Heart left ventricle (tissue), 16 donors: Measurements from ENCODE around the gene PTPN7. TPM values are rescaled to one million over a fixed set of nuclear protein-coding genes. Genes with fewer than 3 reads are reported as not detected.

Experiments
- ATAC-seq, 4 donors: fragments of 200-7000 bp; cut with Tn5 transposase; one replicate each; pipeline ENCODE4 v1.9.1; 2020 to 2022; ENCODE audit warnings: moderate library complexity in 4 of 4, mild to moderate bottlenecking in 3 of 4, moderate number of reproducible peaks in 1 of 4
- DNase-seq, 5 donors: peaks; one replicate each; pipeline ENCODE4 v3.0.0-alpha.2; 2020
- H3K27ac ChIP-seq, 12 donors: fragments of 200-600 bp; sonication (generic) in 4 of 12; one replicate each; pipeline versions ENCODE4 v1.5.0 to v1.8.0; 2016 to 2022; ENCODE audit warnings: mild to moderate bottlenecking in 2 of 12
- H3K27me3 ChIP-seq, 9 donors: fragments of 200-600 bp; sonication (generic) in 2 of 9; one replicate each; pipeline versions ENCODE4 v1.5.1 to v1.8.0; 2016 to 2022; ENCODE audit warnings: mild to moderate bottlenecking in 3 of 9
- H3K36me3 ChIP-seq, 9 donors: fragments of 200-600 bp; sonication (generic) in 2 of 9; one replicate each; pipeline versions ENCODE4 v1.5.0 to v1.8.0; 2018 to 2022; ENCODE audit warnings: mild to moderate bottlenecking in 2 of 9
- H3K4me1 ChIP-seq, 12 donors: fragments of 200-600 bp; sonication (generic) in 4 of 12; one replicate each; pipeline versions ENCODE4 v1.5.0 to v1.8.0; 2016 to 2022; ENCODE audit warnings: mild to moderate bottlenecking in 3 of 12
- H3K4me3 ChIP-seq, 12 donors: fragments of 200-600 bp; sonication (generic) in 4 of 12; one replicate each; pipeline versions ENCODE4 v1.5.0 to v1.8.0; 2017 to 2022; ENCODE audit warnings: mild to moderate bottlenecking in 9 of 12, moderate library complexity in 4 of 12
- H3K9me3 ChIP-seq, 12 donors: fragments of 200-600 bp; sonication (generic) in 4 of 12; one replicate each; pipeline versions ENCODE4 v1.5.0 to v1.8.0; 2016 to 2022; ENCODE audit warnings: mild to moderate bottlenecking in 1 of 12
- CTCF ChIP-seq, 12 donors: fragments of 200-600 bp; sonication (generic) in 4 of 12; IDR thresholded peaks; one replicate each; pipeline versions ENCODE4 v1.5.0 to v1.8.0; 2018 to 2022; ENCODE audit warnings: antibody characterized with exemption in 12 of 12, mild to moderate bottlenecking in 5 of 12
- POLR2A ChIP-seq, 2 donors: fragments of 450-650 bp; IDR thresholded peaks; one replicate each; pipeline ENCODE4 v1.6.1; 2017; ENCODE audit warnings: antibody characterized with exemption in 2 of 2, mild to moderate bottlenecking in 2 of 2, moderate library complexity in 2 of 2
- WGBS, 4 donors: extraction: QIAGEN DNeasy Blood & Tissue Kit in 2 of 4; methylation state at CpG; one replicate each; pipeline versions ENCODE4 v1.1.5 to v1.1.7; 2013 to 2018; 5-methylcytosine and 5-hydroxymethylcytosine counted together
- intact Hi-C, 10 donors: fragments of 100-400 bp; cut with DNase I; formaldehyde crosslinking; loops; one replicate each; pipeline versions ENCODE4 v1.11.1 to v1.14.2; 2022
- polyA plus RNA-seq, 2 donors: library from polyadenylated mRNA; stranded (reverse); fragments of 200-250 nt; gene quantifications; one replicate each; pipeline ENCODE4 v1.2.3, GENCODE V29; 2013
- total RNA-seq, 9 donors: library from RNA; depleted of rRNA in 2 of 9; stranded (reverse); fragments of >200 nt in 2 of 9; fragmentation: NEBNext Ultra II Directional in 3 of 9; extraction: Animal tissue kit (Norgen Biotek cat#: 25700) in 3 of 9; gene quantifications; one replicate each; pipeline versions ENCODE4 v1.1.0 to v1.2.4, GENCODE V29; 2016 to 2023
- donor health status: ischemic (EF 13 %, LVEDD 7.1; RV severe dilation, severe dysfunction).
- donor health status: healthy with polysubstance abuse.
- donor health status: DM: no; HTN: yes; CAD: no.
- donor health status: DM: no; HTN: no; CAD: no.
- donor health status: ischemic (EF 25% LVEDD 6.9; RV normal size, moderate dysfunction).
- donor health status: ischemic (EF 25% LVEDD 5.7; RV mildly dilated, moderate dysfunction).
- donor health status: healthy.
- donor health status: DM: yes; HTN: yes; CAD: no.
- donor health status: ischemic (EF 35%, LVEDD 5.7; RV mildly dilated, moderate dysfunction).
- donor health status: nonischemic (EF 11% LVEDD 7.7; RV severe dilation, severe dysfunction).
- donor health status: DM: yes; HTN: yes; CAD: no.
- donor health status: PGD.
- donor health status: ischemic (EF 29% LVEDD 5.4; RV normal size, mild dysfunction).
- donor health status: nonischemic (EF 23%, LVEDD 6.1; RV moderate dilation, normal function).

PTPN7 gene
- total and polyA plus RNA-seq, 11 donors: 0.19 to 10.3 (median 0.55) TPM; not detected in 1

GRCh38 chr1:202124142-202124541 lies 36.3 kb downstream of the PTPN7 start:
- no peaks in the 10 kb centered on the region for H3K9me3 ChIP-seq
- ATAC-seq: no peak
- peaks cover 0 to 4% (median 0%) of the 10 kb centered on the region in 12 donors for H3K4me1 ChIP-seq
- H3K27ac ChIP-seq: no peak overlapping the region
- H3K27me3 ChIP-seq: peaks cover 0 to 2% (median 0%) of the 10 kb centered on the region in 9 donors
- TF ChIP-seq POLR2A (IDR thresholded peaks at IDR 0.05) (no peak), CTCF (IDR thresholded peaks at IDR 0.05) (no peak)
- DNase-seq: no peak
- no peak overlapping the region for H3K4me3 ChIP-seq
- WGBS, 4 donors: 71 to 86% (median 73%) methylated on average over 7 of the region's 7 CpGs
- no peaks in the 10 kb centered on the region for H3K36me3 ChIP-seq
- intact Hi-C loops: loop anchor here in 1 of 10 donors (10.0 kb wide), 1 partner anchor 229 kb away; no protein-coding TSS in a partner anchor

GRCh38 chr1:202123336-202123813 lies 37.0 kb downstream of the PTPN7 start:
- no peak overlapping the region for H3K27ac ChIP-seq

DNA sequence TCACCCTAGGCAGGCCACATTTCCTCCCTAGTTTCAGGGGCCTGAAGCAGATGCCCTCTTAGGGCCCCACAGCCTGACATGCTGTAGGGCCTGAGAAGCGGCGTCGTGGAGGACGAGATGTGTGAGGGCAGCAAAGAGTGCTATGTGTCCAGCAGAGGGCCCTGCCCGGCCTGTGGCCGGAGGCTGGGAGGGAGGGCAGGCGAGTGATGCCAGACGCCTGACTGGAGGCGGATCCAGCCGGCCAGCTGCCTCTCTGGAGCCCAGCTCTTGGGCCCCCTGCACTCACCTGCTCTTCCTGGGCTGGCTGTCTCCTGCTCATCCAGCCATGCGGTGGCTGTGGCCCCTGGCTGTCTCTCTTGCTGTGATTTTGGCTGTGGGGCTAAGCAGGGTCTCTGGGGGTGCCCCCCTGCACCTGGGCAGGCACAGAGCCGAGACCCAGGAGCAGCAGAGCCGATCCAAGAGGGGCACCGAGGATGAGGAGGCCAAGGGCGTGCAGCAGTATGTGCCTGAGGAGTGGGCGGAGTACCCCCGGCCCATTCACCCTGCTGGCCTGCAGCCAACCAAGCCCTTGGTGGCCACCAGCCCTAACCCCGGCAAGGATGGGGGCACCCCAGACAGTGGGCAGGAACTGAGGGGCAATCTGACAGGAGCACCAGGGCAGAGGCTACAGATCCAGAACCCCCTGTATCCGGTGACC lies 37.6 kb downstream of the PTPN7 start, which contains the start of gene GPR37L1:
Gene GPR37L1 (plus strand): TSS at position 279 of the 697 bp plus-strand sequence. CDS start 47 bp downstream, at position 326.
- H3K9me3 ChIP-seq: no peaks in the 10 kb centered on the region
- 40 to 54% (median 49%) methylated on average over 16 to 19 of the region's 19 CpGs for WGBS, 4 donors
- TF ChIP-seq CTCF (IDR thresholded peaks at IDR 0.05) (peak in 10 of 12 donors; percentile 14 to 64 (median 41)), POLR2A (IDR thresholded peaks at IDR 0.05) (no peak)
- no peaks in the 10 kb centered on the region for H3K36me3 ChIP-seq
- ATAC-seq (peak; percentile 23 to 77 (median 70)), DNase-seq (peak in 3 of 5 donors; percentile 39 to 69 (median 60))
- H3K27me3 ChIP-seq: peaks cover 0 to 2% (median 0%) of the 10 kb centered on the region in 9 donors
- H3K4me3 ChIP-seq: no peak within 1 kb of the TSS
- intact Hi-C loops: loop anchor here in 1 of 10 donors (10.0 kb wide), 1 partner anchor 228 kb away; no protein-coding TSS in a partner anchor
- peaks cover 0 to 7% (median 0%) of the 10 kb centered on the region in 12 donors for H3K4me1 ChIP-seq
- H3K27ac ChIP-seq: no peak within 1 kb of the TSS

More at GRCh38 chr1:202123336-202123813, 37.0 kb downstream of the PTPN7 start:
- WGBS, 4 donors: 89 to 94% (median 89%) methylated on average over 9 to 10 of the region's 10 CpGs
- H3K36me3 ChIP-seq: no peaks in the 10 kb centered on the region
- ATAC-seq (no peak), DNase-seq (no peak)
- TF ChIP-seq CTCF (IDR thresholded peaks at IDR 0.05) (no peak), POLR2A (IDR thresholded peaks at IDR 0.05) (no peak)
- intact Hi-C loops: loop anchor here in 1 of 10 donors (10.0 kb wide), 1 partner anchor 229 kb away; no protein-coding TSS in a partner anchor
- no peaks in the 10 kb centered on the region for H3K9me3 ChIP-seq
- no peak overlapping the region for H3K4me3 ChIP-seq
- H3K27me3 ChIP-seq: peaks cover 0 to 2% (median 0%) of the 10 kb centered on the region in 9 donors
- H3K4me1 ChIP-seq: peaks cover 0 to 7% (median 0%) of the 10 kb centered on the region in 12 donors

DNA sequence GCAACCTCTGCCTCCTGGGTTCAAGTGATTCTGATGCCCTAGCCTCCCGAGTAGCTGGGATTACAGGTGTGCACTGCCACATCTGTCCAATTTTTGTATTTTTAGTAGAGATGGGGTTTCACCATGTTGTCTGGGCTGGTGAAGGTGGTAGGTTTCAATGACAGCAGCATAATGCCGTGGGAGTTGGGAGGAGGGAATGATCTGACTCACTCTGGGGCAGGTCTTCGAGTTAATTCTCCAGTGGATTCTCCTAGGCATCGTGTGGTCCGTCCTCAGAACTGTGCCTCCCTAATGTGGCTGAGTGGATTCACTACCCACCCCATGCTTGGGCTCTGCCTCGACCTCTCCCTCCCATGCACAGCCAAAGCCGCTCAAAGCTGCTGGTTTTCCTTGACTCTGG lies 39.4 kb downstream of the PTPN7 start:
- intact Hi-C loops: loop anchor here in 2 of 10 donors (2.0 to 10.0 kb wide), 2 partner anchors 114 to 226 kb away; no protein-coding TSS in a partner anchor
- no peak overlapping the region for H3K27ac ChIP-seq
- TF ChIP-seq POLR2A (IDR thresholded peaks at IDR 0.05): no peak
- no peak for TF ChIP-seq CTCF (IDR thresholded peaks at IDR 0.05)
- H3K27me3 ChIP-seq: peaks cover 0 to 2% (median 0%) of the 10 kb centered on the region in 9 donors
- H3K4me3 ChIP-seq: no peak overlapping the region
- peaks cover 0 to 7% (median 0%) of the 10 kb centered on the region in 12 donors for H3K4me1 ChIP-seq
- no peaks in the 10 kb centered on the region for H3K9me3 ChIP-seq
- H3K36me3 ChIP-seq: no peaks in the 10 kb centered on the region
- ATAC-seq (no peak), DNase-seq (no peak)
- 73 to 76% (median 75%) methylated on average over 7 of the region's 7 CpGs for WGBS, 4 donors
